SK-N-SH (cell line): ENCODE results near the gene GJB3. TPM values are rescaled to one million over a fixed set of nuclear protein-coding genes. Genes with fewer than 3 reads are reported as not detected.
"Not testable (repeated sequence)": the region's sequence is repeated elsewhere in the genome, so short reads cannot be mapped to it uniquely, and the experiment has no call there.

ENCODE experiments used
- CTCF ChIA-PET: fragments of 300-600, 350-600 bp; formaldehyde crosslinking; extraction: SDS; loops from one replicate; lab custom pipeline; 2021; lab: Yijun Ruan, JAX
- POLR2A ChIA-PET: fragments of 350-600 bp; sonication (Branson Sonifier 250); formaldehyde crosslinking; extraction: SDS; loops from one replicate; lab custom pipeline; 2020; ENCODE audit warnings: antibody characterized with exemption, inconsistent platforms; lab: Yijun Ruan, JAX
- DNase-seq: peaks from one replicate; pipeline ENCODE4 v3.0.0; 2012
- H2AFZ ChIP-seq: fragments of 200-600 bp; sonication (generic); 2 replicates; pipeline ENCODE4 v1.8.1; 2016; ENCODE audit warnings: antibody characterized with exemption, mild to moderate bottlenecking, low read depth
- H3F3A ChIP-seq: fragments of 200-600 bp; sonication (generic); replicated peaks from 2 replicates; pipeline ENCODE3; 2016; ENCODE audit warnings: antibody characterized with exemption, mild to moderate bottlenecking; ENCODE audit not compliant: insufficient read depth
- H3K27ac ChIP-seq, 2 experiments: fragments of 200-500 bp in 1 of 2; fragments of 200-600 bp in 1 of 2; sonication (Bioruptor generic) in 1 of 2; sonication (generic), shearing (Covaris generic) in 1 of 2; 2 replicates each; pipeline versions ENCODE4 v1.5.1 to v1.6.1; 2014 to 2016; ENCODE audit warnings: low read depth in 2 of 2, inconsistent platforms in 1 of 2, low read length in 1 of 2, mild to moderate bottlenecking in 1 of 2, mixed read lengths in 1 of 2
- H3K27me3 ChIP-seq: fragments of 200-600 bp; sonication (generic), shearing (Covaris generic); 2 replicates; pipeline ENCODE4 v1.6.1; 2016; ENCODE audit warnings: mixed run types; ENCODE audit not compliant: insufficient read depth
- H3K36me3 ChIP-seq, 2 experiments: fragments of 200-500 bp in 1 of 2; fragments of 200-600 bp in 1 of 2; sonication (Bioruptor generic) in 1 of 2; sonication (generic) in 1 of 2; replicated peaks in 1 of 2; 2 replicates each; pipeline versions ENCODE3 to v1.5.1; 2014 to 2016; ENCODE audit warnings: low read length in 1 of 2, mild to moderate bottlenecking in 1 of 2; ENCODE audit not compliant: insufficient read depth in 2 of 2, control insufficient read depth in 1 of 2
- H3K4me1 ChIP-seq, 2 experiments: fragments of 200-500 bp in 1 of 2; fragments of 200-600 bp in 1 of 2; sonication (Bioruptor generic) in 1 of 2; sonication (generic), shearing (Covaris generic) in 1 of 2; 2 replicates each; pipeline versions ENCODE4 v1.5.1 to v1.6.1; 2014 to 2016; ENCODE audit warnings: low read depth in 1 of 2, low read length in 1 of 2, mixed run types in 1 of 2; ENCODE audit not compliant: insufficient read depth in 2 of 2, control insufficient read depth in 1 of 2
- H3K4me2 ChIP-seq: fragments of 200-600 bp; sonication (generic), shearing (Covaris generic); 2 replicates; pipeline ENCODE4 v1.6.1; 2017; ENCODE audit warnings: mixed run types
- H3K4me3 ChIP-seq, 2 experiments: fragments of 200-500 bp in 1 of 2; fragments of 200-600 bp in 1 of 2; sonication (Bioruptor generic) in 1 of 2; sonication (generic), shearing (Covaris generic) in 1 of 2; 2 replicates each; pipeline versions ENCODE4 v1.5.1 to v1.8.1; 2014 to 2016; ENCODE audit warnings: low read depth in 2 of 2, inconsistent platforms in 1 of 2, low read length in 1 of 2, mild to moderate bottlenecking in 1 of 2, mixed read lengths in 1 of 2, moderate library complexity in 1 of 2
- H3K79me2 ChIP-seq: fragments of 200-600 bp; sonication (generic); 2 replicates; pipeline ENCODE4 v1.8.1; 2017; ENCODE audit warnings: mild to moderate bottlenecking; ENCODE audit not compliant: insufficient read depth
- H3K9ac ChIP-seq: fragments of 200-600 bp; sonication (generic); 2 replicates; pipeline ENCODE4 v1.6.1; 2017; ENCODE audit warnings: mixed run types
- H3K9me2 ChIP-seq: fragments of 200-600 bp; sonication (generic); 2 replicates; pipeline ENCODE4 v1.6.1; 2017; ENCODE audit warnings: mixed run types
- H3K9me3 ChIP-seq: fragments of 200-600 bp; sonication (generic); 2 replicates; pipeline ENCODE4 v1.6.1; 2017; ENCODE audit warnings: mixed run types, mild to moderate bottlenecking, moderate library complexity
- H4K20me1 ChIP-seq: fragments of 200-600 bp; sonication (generic); 2 replicates; pipeline ENCODE4 v1.6.1; 2017; ENCODE audit warnings: mild to moderate bottlenecking, mixed run types; ENCODE audit not compliant: insufficient read depth
- EZH2phosphoT487 ChIP-seq: fragments of 200-600 bp; sonication (generic); IDR thresholded peaks from 2 replicates; pipeline ENCODE4 v1.6.1; 2017; ENCODE audit warnings: low read depth, mixed run types, mild to moderate bottlenecking, antibody characterized with exemption, moderate library complexity, borderline replicate concordance
- FOSL2 ChIP-seq: IDR thresholded peaks from 2 replicates; pipeline ENCODE4 v1.4.0; 2012; ENCODE audit warnings: low read depth, mild to moderate bottlenecking, moderate library complexity, borderline replicate concordance
- GATA2 ChIP-seq: sonication (generic); formaldehyde crosslinking; IDR thresholded peaks from 2 replicates; pipeline ENCODE4 v1.5.0; 2020; ENCODE audit warnings: mild to moderate bottlenecking, missing genetic modification reagents
- MEF2A ChIP-seq: IDR thresholded peaks from 2 replicates; pipeline ENCODE4 v1.4.0; 2012; ENCODE audit warnings: low read depth, borderline replicate concordance
- MXI1 ChIP-seq: IDR thresholded peaks from 2 replicates; pipeline ENCODE4 v1.6.1; 2012; ENCODE audit warnings: mild to moderate bottlenecking, low read depth, low read length, improper control_type of control experiment
- NRF1 ChIP-seq: IDR thresholded peaks from 2 replicates; pipeline ENCODE4 v1.6.1; 2012; ENCODE audit warnings: low read depth, mild to moderate bottlenecking, low read length
- PBX3 ChIP-seq: IDR thresholded peaks from 2 replicates; pipeline ENCODE4; 2012
- REST ChIP-seq: IDR thresholded peaks from 2 replicates; pipeline ENCODE4 v1.6.1; 2012; ENCODE audit warnings: mild to moderate bottlenecking, low read depth, low read length, moderate library complexity
- TAF1 ChIP-seq: IDR thresholded peaks from 2 replicates; pipeline ENCODE4 v1.6.1; 2012; ENCODE audit warnings: low read depth, mild to moderate bottlenecking, low read length, moderate library complexity, borderline replicate concordance
- YY1 ChIP-seq: IDR thresholded peaks from 2 replicates; pipeline ENCODE4 v1.4.0; 2012; ENCODE audit warnings: low read depth, mild to moderate bottlenecking
- ZBTB33 ChIP-seq: IDR thresholded peaks from 2 replicates; pipeline ENCODE4 v1.4.0; 2012; ENCODE audit warnings: low read depth, borderline replicate concordance
- WGBS: methylation state at CpG from one replicate; pipeline ENCODE4 v1.1.6; 2017; ENCODE audit warnings: low lambda C conversion rate; 5-methylcytosine and 5-hydroxymethylcytosine counted together
- polyA plus RNA-seq, 3 experiments: library from polyadenylated mRNA; depleted of rRNA; stranded (reverse); fragments of >200 nt; gene quantifications; 2 replicates each; pipeline ENCODE4 v1.2.3, GENCODE V29; 2012
- TF ChIP-seq, protein P1 (sequence below): IDR thresholded peaks from 2 replicates; pipeline ENCODE4 v1.4.0; 2012; ENCODE audit warnings: low read depth

The GJB3 gene
- polyA plus RNA-seq (2012; rRNA removed), result not detected in 2 replicates
- polyA plus RNA-seq (2012; cell fraction: cytosol; rRNA removed), result not detected in 2 replicates
- polyA plus RNA-seq (2012; cell fraction: nucleus; rRNA removed), result not detected in 2 replicates

- Histone ChIP-seq H3K27ac (no peak within 1 kb of the TSS), H3K4me3 (peak within 1 kb of the TSS; percentile 23 to 29; a peak in 3 of 4 replicates), H3K4me1 (peaks cover 0 to 4% of the 10 kb centered on the region in 2 experiments; a peak in 1 of 4 replicates), H3F3A (no peaks in the 10 kb centered on the region), H3K9me2 (no peaks in the 10 kb centered on the region), H3K9ac (no peak within 1 kb of the TSS), H3K79me2 (no peaks in the 10 kb centered on the region), H3K27me3 (peaks cover 32% of the 10 kb centered on the region), H3K9me3 (no peaks in the 10 kb centered on the region), H2AFZ (peak within 1 kb of the TSS; percentile 56; the same call in 1 of the 2 replicates), H3K4me2 (peak within 1 kb of the TSS; percentile 60; the same call in 1 of the 2 replicates), H3K36me3 (no peaks in the 10 kb centered on the region), H4K20me1 (no peaks in the 10 kb centered on the region)
- TF ChIP-seq MXI1, result no peak
- TF ChIP-seq YY1, result no peak
- TF ChIP-seq NRF1, result no peak
- no peak for TF ChIP-seq PBX3
- TF ChIP-seq MEF2A, result no peak
- no peak for TF ChIP-seq FOSL2
- no peak for TF ChIP-seq ZBTB33
- TF ChIP-seq TAF1, result no peak
- no peak for TF ChIP-seq GATA2 (CRISPR knock-in tag)
- no peak for TF ChIP-seq EZH2phosphoT487
- TF ChIP-seq, protein P1, sequence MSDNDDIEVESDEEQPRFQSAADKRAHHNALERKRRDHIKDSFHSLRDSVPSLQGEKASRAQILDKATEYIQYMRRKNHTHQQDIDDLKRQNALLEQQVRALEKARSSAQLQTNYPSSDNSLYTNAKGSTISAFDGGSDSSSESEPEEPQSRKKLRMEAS, result no peak
- no peak for TF ChIP-seq REST
- WGBS, result 57% methylated on average over 5 of the region's 62 CpGs
- DNase-seq, result peak; percentile 83
- ChIA-PET CTCF (interaction anchor here (0.7 to 2.3 kb wide), 7 partner anchors 9 to 1148 kb away, joined by 3 to 12 read pairs (median 3); partner anchors contain the start of gene SMIM12), POLR2A (no interaction called here)
These were observed at the start of gene GJB3 for GRCh38 chr1:34781071-34781843. GJB3 (plus strand) TSS chr1:34781214; CDS start chr1:34784763, 3,549 bp downstream.

DNA sequence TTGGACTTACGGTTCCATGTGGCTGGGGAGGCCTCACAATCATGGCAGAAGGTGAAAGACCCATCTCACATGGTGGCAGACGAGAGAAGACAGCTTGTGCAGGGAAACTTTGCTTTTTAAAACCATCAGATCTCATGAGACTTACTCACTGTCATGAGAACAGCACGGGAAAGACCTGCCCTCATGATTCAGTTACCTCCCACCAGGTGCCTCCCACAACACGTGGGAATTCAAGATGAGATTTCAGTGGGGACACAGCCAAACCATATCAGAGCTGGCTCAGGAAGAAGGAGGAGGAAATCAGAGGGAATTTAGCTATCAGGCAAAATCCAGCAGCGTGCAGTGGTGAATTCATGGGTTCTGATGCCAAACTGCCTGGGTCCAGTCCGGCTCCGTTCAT, 48.2 kb upstream of the GJB3 start:
- H2AFZ ChIP-seq, H3K27ac ChIP-seq, H3K9me3 ChIP-seq, H3K27me3 ChIP-seq, H3K4me2 ChIP-seq, H3F3A ChIP-seq, H3K36me3 ChIP-seq, H3K9me2 ChIP-seq, H3K9ac ChIP-seq, DNase-seq, POLR2A ChIA-PET, H3K4me3 ChIP-seq, H3K4me1 ChIP-seq, H3K79me2 ChIP-seq, H4K20me1 ChIP-seq: not testable (repeated sequence)
- WGBS, result 17% methylated on average over 7 of the region's 7 CpGs
- CTCF ChIA-PET, result interaction anchor here (1.8 to 3.4 kb wide), 2 partner anchors 9 to 11 kb away, joined by 5 to 20 read pairs; no protein-coding TSS in a partner anchor
